Measurements from ENCODE around the gene CDY2B. TPM values are rescaled to one million over a fixed set of nuclear protein-coding genes. Genes with fewer than 3 reads are reported as not detected.
"Not testable (repeated sequence)": the region's sequence is repeated elsewhere in the genome, so short reads cannot be mapped to it uniquely, and the experiment has no call there.

The CDY2B gene
- not detected for total RNA-seq

DNA sequence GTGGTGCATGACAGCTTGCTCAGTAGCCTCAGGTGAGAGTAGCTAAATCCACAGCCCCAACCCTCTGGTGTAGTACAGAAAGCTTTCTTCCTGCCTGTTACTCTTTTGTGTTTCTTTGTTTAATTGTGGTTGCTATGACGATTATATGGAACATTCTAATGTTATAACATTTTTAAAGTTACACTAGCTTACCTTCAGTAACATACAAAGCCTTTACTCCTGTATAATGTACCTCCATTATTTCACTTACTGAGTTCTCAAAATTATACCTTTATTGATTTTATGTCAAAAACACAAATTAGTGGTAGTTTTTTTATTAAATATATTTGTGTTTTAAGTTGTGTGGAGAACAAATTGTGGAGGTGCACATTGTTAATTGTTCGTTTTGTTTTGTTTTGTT, at the start of gene CDY2B:
TSS of gene CDY2B (minus strand) at position 101 of the 400 bp plus-strand sequence. CDS start 328 bp downstream, outside the sequence.
- H3K4me3 ChIP-seq (ENCODE audit: low read depth, poor library complexity, severe bottlenecking); intact Hi-C loops (cut with DNase I; ENCODE audit: low total_unique reads); DNase-seq (ENCODE audit: low spot score in 2 of 2): not testable (repeated sequence)
- 57% methylated on average over 1 of the region's 2 CpGs; no CpG with 5 or more reads in 1 of the 2 donors for WGBS, 2 donors

- no CpG with 5 or more reads among the region's 3 CpGs for WGBS, 2 donors
Observed at GRCh38 chrY:17908009-17908408, 28.0 kb upstream of the CDY2B start.

DNA sequence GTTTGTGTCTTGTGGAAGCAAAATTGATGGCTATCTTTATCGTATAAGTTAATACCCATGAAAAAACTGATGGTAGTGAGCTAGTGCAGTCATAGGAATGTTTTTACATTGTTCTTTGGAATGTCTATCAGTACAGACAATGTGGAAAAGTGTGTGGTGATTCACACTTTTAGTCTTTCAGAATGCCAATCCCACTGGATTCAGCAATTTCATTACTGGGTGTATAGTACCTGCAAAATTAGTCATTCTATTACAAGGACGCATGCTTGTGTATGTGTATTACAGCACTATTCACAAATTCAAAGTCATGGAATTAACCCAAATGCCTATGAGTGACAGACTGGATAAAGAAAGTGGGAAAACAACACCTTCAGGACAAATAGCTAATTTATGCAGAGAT, 27.3 kb upstream of the CDY2B start:
- intact Hi-C loops (cut with DNase I; ENCODE audit: low total_unique reads); H3K4me3 ChIP-seq (ENCODE audit: low read depth, poor library complexity, severe bottlenecking); DNase-seq (ENCODE audit: low spot score in 2 of 2): not testable (repeated sequence)
- WGBS, 2 donors, result no CpG with 5 or more reads among the region's 2 CpGs

More at GRCh38 chrY:17908009-17908408, 28.0 kb upstream of the CDY2B start:
- intact Hi-C loops (cut with DNase I; ENCODE audit: low total_unique reads); H3K4me3 ChIP-seq (ENCODE audit: low read depth, poor library complexity, severe bottlenecking); DNase-seq (ENCODE audit: low spot score in 2 of 2): not testable (repeated sequence)

DNA sequence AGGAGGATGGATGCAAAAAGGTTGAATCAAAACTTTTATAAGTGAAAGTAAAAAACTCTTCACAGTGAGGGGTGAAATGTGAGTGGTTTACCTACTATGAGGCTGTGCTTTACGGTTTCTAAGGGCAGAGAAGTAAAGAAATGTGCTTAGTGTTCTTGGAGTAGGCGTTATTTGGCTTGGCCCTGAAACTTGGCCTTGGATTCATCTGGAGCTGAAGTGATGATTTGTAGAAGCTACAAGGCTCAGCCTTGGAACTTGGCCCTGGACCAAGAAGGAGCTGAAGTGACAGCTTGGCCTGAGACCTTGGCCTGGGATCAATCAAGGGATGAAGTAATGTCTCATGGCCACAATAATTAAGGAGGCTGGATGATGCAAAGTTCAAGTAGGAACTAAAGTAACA, 1.7 kb upstream of the CDY2B start:
- no CpG with 5 or more reads among the region's 2 CpGs for WGBS, 2 donors
- DNase-seq (ENCODE audit: low spot score in 2 of 2); H3K4me3 ChIP-seq (ENCODE audit: low read depth, poor library complexity, severe bottlenecking); intact Hi-C loops (cut with DNase I; ENCODE audit: low total_unique reads): not testable (repeated sequence)

GRCh38 chrY:17876767-17877166, 3.3 kb downstream of the CDY2B start:
- H3K4me3 ChIP-seq (ENCODE audit: low read depth, poor library complexity, severe bottlenecking); DNase-seq (ENCODE audit: low spot score in 2 of 2); intact Hi-C loops (cut with DNase I; ENCODE audit: low total_unique reads): not testable (repeated sequence)
- WGBS, 2 donors, result no CpG with 5 or more reads among the region's 1 CpG

DNA sequence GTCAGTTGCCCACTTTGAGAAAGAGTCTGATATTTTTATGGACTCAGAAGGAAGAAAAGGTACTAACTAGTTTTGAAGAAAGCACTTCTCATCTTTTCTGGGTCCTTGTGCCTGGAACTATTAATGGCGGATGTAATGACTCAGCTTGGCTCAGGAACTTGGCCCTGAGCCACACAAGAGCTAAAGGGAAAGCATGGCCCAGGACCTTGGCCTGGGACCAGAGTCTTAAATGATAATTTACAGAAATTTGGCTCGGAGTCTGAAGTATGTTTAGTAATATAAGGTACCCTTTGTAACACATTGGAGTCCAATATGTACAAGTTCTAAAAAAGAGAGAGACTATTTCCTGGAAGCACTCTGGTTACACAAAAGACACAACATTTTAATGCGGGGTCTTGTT, 4.6 kb downstream of the CDY2B start:
- DNase-seq (ENCODE audit: low spot score in 2 of 2); intact Hi-C loops (cut with DNase I; ENCODE audit: low total_unique reads); H3K4me3 ChIP-seq (ENCODE audit: low read depth, poor library complexity, severe bottlenecking): not testable (repeated sequence)
- no CpG with 5 or more reads among the region's 3 CpGs for WGBS, 2 donors

DNA sequence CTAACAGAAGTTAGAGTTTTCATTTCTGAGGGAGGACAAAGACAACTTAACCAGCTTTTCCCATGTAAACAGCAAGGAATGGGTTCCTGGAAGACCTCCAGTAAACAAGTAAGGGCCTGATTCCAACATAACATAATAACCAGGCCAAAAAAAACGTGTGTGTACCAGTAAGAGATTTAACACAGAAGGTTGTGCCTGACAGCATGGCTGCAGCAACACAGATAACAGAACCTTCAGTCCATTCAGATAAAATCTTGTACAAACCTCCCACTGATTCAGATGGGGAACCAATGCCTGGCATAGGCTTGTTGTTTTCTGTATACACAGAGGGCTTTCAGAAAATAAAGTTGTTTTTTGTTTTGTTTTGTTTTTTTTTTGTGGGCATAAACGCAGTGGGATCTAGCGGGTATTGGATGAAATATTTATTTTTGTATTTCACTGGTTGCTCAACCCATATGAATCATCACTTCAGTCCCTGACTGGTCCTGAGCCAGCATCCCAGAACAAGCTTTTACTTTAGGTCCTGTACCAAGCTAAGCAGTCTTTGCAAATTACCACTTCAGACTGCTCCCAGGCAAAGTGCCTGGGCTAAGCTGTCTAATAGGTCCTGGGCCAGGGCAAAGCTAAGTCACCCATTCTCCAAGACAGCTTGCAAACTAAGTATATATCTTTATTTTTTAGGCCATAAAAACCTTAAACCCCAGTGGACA, 8.7 kb downstream of the CDY2B start:
- intact Hi-C loops (cut with DNase I; ENCODE audit: low total_unique reads); DNase-seq (ENCODE audit: low spot score in 2 of 2); H3K4me3 ChIP-seq (ENCODE audit: low read depth, poor library complexity, severe bottlenecking): not testable (repeated sequence)
- WGBS, 2 donors, result no CpG with 5 or more reads among the region's 3 CpGs

DNA sequence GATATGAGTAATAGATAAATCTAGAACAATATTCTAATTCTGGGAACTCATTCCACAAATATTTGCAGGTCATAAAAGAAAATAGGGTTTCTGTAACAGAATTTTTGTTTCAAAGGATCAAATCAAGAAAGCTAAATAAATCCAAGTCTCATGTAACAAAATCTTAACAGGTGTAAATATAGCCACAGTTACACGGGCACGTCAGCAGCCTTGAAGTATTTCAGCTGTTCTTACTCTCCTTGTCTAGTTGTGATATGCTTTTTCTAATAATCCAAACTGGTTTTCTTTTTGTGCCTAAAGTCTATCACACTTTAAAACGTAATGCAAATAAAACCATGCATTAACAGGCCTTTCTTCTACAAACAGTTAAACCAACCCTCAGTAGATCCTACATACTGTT, 9.3 kb downstream of the CDY2B start:
- intact Hi-C loops (cut with DNase I; ENCODE audit: low total_unique reads); DNase-seq (ENCODE audit: low spot score in 2 of 2); H3K4me3 ChIP-seq (ENCODE audit: low read depth, poor library complexity, severe bottlenecking): not testable (repeated sequence)
- WGBS, 2 donors, result no CpG with 5 or more reads among the region's 3 CpGs

GRCh38 chrY:17867850-17868249, 12.2 kb downstream of the CDY2B start:
- H3K4me3 ChIP-seq (ENCODE audit: low read depth, poor library complexity, severe bottlenecking); intact Hi-C loops (cut with DNase I; ENCODE audit: low total_unique reads); DNase-seq (ENCODE audit: low spot score in 2 of 2): not testable (repeated sequence)
- WGBS, 2 donors, result no CpG with 5 or more reads among the region's 4 CpGs

GRCh38 chrY:17860634-17861033, 19.4 kb downstream of the CDY2B start:
- H3K4me3 ChIP-seq (ENCODE audit: low read depth, poor library complexity, severe bottlenecking); DNase-seq (ENCODE audit: low spot score in 2 of 2); intact Hi-C loops (cut with DNase I; ENCODE audit: low total_unique reads): not testable (repeated sequence)
- WGBS, 2 donors, result no CpG with 5 or more reads among the region's 3 CpGs

DNA sequence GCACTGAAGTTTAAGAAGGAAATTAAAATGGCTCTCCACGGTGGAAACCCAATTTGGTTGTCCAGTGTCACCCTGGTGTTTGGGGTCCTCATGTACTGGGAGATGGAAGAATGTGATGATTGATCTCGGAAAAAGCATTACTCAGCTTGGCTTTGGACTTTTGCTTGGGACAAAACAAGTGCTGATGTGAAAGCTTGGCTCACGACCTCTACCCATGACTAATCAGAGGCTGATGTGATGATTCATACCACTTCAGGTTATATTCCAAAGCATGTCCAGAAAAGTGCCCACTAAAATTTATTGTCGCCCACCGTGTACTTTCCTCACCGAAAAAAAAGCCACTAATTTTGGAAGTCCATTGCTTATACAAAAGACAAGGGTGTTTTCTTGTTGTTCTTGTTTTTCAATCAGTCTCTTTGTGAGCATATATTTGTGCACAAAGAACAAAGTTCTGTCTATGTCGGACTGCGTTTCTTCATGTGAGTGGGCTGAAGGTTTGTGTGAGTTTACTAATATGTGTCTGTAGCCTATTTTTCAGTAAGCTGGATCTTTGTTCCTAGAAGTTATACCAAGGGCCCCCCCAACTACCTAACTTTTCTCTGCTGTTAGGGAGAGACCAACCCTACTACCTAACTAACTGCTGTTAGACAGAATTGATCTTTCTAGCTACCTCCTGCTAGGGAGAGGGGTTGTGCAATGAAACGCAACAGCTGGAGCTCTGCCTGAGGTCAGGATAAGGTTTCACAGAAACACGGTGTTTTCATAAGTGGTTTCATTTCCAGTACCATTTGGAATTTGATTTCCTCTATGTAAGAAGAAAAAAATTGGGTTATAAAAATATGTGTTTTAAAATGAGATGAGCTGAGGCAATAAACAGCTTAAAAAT, 22.8 kb downstream of the CDY2B start:
- intact Hi-C loops (cut with DNase I; ENCODE audit: low total_unique reads); DNase-seq (ENCODE audit: low spot score in 2 of 2); H3K4me3 ChIP-seq (ENCODE audit: low read depth, poor library complexity, severe bottlenecking): not testable (repeated sequence)
- WGBS, 2 donors, result no CpG with 5 or more reads among the region's 10 CpGs

DNA sequence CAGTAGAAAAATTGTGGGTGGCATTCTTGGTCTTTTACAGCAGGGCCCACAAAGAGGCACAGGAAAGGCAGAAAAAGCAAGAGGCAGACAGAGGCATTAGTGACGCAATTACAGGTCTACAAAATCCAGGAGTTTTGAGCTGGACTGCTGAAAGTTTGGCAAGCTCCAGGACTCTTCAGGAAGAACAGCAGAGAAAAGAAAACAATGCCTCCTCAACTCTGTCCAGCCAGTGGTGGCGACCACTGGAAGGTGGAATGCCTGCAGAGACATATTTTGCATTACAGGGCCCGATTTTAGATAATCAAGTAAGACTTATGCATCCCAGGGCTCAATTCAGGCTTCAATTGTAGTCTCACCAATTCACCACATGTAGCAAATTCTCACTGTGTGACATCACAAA, 23.5 kb downstream of the CDY2B start:
- no CpG with 5 or more reads among the region's 3 CpGs for WGBS, 2 donors
- intact Hi-C loops (cut with DNase I; ENCODE audit: low total_unique reads); DNase-seq (ENCODE audit: low spot score in 2 of 2); H3K4me3 ChIP-seq (ENCODE audit: low read depth, poor library complexity, severe bottlenecking): not testable (repeated sequence)

GRCh38 chrY:17849131-17849530, 30.9 kb downstream of the CDY2B start:
- intact Hi-C loops (cut with DNase I; ENCODE audit: low total_unique reads); H3K4me3 ChIP-seq (ENCODE audit: low read depth, poor library complexity, severe bottlenecking); DNase-seq (ENCODE audit: low spot score in 2 of 2): not testable (repeated sequence)
- WGBS, 2 donors, result no CpG with 5 or more reads among the region's 4 CpGs

DNA sequence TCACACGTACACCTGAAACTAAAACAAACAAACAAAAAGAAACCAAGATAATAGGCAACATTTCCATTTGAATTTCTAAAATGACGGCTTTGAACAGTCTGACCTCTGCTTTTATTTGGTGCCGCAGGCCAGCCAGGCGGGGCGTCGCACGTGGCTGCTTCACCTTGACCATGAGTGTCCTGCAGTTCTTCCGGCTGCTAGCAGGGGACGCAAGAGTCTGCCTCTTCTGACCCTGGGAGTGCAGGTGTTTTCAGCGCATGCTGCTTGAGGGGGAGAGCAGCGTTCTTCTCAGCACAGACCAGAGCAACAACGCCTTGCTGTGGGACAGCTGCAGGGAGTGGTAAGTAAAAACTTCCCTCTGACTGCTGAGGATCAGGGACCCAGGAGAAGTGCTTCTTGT, 47.9 kb downstream of the CDY2B start:
- WGBS, 2 donors, result no CpG with 5 or more reads among the region's 12 CpGs
- intact Hi-C loops (cut with DNase I; ENCODE audit: low total_unique reads); H3K4me3 ChIP-seq (ENCODE audit: low read depth, poor library complexity, severe bottlenecking); DNase-seq (ENCODE audit: low spot score in 2 of 2): not testable (repeated sequence)

Measured in lower leg skin (tissue), 4 donors.